ENCODE measurements around the gene NTNG2.
A peak's percentile ranks its signal among the peaks of the same experiment; 100 is the strongest.

Gene NTNG2

DNA sequence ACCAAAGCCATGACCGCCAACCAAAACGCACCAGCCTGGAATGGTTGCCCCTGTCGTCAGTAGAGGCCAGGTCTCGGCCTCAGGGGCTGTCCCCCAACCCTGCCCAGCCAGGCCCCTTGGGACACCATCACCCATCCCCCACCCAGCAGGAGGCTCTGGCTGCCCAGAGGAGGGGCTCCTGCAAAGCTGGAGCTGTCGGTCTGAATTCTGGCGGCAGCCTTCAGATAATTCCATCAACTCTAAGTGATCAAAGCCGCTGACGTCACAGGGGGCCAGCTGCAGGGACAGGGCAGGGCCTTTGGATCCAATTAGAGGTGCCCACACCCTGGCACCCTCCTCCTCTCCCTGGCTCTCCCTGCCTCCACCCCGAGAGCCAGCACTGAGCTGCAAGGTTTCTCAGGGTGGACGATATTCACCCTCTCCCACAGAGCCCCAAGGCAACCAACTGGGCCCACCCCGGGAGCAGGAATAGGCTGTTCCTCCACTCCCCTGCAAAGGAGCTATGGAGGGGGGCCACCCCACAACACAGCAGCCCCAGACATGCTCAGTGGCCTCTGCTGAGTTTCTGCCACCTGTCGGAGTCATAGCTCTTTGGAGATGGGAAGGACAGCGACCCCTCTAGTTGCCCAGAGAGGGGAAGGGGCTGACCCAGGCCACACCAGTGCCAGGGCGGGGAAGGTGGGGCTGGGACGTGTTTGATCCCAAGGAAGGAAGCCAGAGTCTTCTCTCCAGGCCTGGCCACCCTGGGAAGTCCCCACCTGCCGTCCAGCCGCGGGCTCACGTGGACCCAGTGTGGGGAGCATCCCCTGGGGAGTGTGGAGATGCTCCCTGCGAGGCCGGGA lies 78.4 kb downstream of the NTNG2 start:
- FAIRE-seq, result no peak
- TF ChIP-seq, protein P1, sequence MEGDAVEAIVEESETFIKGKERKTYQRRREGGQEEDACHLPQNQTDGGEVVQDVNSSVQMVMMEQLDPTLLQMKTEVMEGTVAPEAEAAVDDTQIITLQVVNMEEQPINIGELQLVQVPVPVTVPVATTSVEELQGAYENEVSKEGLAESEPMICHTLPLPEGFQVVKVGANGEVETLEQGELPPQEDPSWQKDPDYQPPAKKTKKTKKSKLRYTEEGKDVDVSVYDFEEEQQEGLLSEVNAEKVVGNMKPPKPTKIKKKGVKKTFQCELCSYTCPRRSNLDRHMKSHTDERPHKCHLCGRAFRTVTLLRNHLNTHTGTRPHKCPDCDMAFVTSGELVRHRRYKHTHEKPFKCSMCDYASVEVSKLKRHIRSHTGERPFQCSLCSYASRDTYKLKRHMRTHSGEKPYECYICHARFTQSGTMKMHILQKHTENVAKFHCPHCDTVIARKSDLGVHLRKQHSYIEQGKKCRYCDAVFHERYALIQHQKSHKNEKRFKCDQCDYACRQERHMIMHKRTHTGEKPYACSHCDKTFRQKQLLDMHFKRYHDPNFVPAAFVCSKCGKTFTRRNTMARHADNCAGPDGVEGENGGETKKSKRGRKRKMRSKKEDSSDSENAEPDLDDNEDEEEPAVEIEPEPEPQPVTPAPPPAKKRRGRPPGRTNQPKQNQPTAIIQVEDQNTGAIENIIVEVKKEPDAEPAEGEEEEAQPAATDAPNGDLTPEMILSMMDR (IDR thresholded peaks at IDR 0.05; ENCODE audit: insufficient read depth, missing control alignments), result no peak
- DNase-seq (ENCODE audit: insufficient read length, low spot score), result no peak

DNA sequence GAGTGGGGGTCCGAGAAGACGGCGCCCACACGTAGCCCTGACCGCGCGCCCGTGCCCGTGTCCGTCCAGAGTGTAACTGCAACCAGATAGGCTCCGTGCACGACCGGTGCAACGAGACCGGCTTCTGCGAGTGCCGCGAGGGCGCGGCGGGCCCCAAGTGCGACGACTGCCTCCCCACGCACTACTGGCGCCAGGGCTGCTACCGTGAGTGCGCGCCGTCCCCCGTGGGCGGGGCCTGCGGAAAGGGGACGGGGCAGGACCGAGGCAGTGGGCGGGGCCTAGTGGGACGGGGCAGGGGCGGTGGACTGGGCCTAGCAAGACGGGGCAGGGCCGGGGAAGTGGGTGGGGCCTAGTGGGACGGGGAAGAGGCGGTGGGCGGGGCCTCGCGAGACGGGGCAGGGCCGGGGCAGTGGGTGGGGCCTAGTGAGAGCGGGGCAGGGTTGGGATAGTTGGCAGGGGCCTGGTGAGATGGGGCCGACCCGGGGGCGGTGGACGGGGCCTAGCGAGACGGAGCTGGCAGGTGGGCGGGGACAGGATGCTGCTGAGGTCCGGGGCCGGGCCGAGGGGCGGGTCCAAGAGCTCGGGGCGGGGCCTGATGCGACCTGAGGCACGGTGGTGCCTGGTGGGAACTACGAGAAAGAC lies 79.1 kb downstream of the NTNG2 start:
- TF ChIP-seq, protein P1 (IDR thresholded peaks at IDR 0.05; ENCODE audit: insufficient read depth, missing control alignments), result no peak
- FAIRE-seq (no peak), DNase-seq (ENCODE audit: insufficient read length, low spot score) (peak; percentile 98)

DNA sequence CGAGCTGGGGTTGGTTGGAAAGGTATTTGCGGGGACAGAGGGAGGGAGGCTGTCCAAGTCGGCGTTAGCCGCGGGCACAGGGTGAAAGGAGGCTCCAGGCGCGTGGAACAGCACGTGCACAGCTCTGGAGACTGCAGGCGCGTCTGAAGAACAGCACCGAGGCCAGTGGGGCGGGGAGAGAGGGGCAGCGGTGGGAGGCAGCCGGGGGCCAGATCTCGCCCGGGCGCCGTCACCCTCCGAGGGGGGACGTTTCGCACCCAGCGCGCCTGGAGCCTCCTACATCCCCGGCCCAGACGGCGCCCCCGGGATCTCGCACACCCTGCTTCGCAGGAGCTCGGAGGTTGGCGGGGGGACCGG lies 79.6 kb downstream of the NTNG2 start:
- no peak for FAIRE-seq
- TF ChIP-seq, protein P1 (IDR thresholded peaks at IDR 0.05; ENCODE audit: insufficient read depth, missing control alignments), result no peak
- DNase-seq (ENCODE audit: insufficient read length, low spot score), result no peak

DNA sequence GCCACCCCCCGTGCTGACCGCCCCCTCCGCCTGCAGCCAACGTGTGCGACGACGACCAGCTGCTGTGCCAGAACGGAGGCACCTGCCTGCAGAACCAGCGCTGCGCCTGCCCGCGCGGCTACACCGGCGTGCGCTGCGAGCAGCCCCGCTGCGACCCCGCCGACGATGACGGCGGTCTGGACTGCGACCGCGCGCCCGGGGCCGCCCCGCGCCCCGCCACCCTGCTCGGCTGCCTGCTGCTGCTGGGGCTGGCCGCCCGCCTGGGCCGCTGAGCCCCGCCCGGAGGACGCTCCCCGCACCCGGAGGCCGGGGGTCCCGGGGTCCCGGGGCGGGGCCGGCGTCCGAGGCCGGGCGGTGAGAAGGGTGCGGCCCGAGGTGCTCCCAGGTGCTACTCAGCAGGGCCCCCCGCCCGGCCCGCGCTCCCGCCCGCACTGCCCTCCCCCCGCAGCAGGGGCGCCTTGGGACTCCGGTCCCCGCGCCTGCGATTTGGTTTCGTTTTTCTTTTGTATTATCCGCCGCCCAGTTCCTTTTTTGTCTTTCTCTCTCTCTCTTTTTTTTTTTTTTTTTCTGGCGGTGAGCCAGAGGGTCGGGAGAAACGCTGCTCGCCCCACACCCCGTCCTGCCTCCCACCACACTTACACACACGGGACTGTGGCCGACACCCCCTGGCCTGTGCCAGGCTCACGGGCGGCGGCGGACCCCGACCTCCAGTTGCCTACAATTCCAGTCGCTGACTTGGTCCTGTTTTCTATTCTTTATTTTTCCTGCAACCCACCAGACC lies 80.2 kb downstream of the NTNG2 start:
- TF ChIP-seq, protein P1 (IDR thresholded peaks at IDR 0.05; ENCODE audit: insufficient read depth, missing control alignments), result no peak
- FAIRE-seq (no peak), DNase-seq (ENCODE audit: insufficient read length, low spot score) (no peak)

DNA sequence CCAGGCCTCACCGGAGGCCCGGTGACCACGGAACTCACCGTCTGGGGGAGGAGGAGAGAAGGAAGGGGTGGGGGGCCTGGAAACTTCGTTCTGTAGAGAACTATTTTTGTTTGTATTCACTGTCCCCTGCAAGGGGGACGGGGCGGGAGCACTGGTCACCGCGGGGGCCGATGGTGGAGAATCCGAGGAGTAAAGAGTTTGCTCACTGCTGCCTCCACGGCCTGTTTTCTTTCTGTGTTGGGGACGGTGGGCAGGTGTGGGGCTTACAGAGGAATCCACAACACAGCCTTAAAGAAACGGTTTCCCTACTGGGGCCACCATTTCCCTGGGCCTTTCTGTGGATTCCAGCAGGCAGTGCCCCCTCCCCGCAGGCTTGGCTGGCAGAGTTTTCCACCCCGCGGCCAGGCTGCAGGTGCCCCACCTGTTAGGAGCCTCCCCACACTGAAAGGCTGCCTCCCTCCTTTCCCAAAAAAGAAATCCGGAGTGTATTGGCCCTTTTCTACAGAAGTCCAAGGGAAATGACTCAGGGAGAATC lies 80.8 kb downstream of the NTNG2 start:
- TF ChIP-seq, protein P1 (IDR thresholded peaks at IDR 0.05; ENCODE audit: insufficient read depth, missing control alignments), result no peak
- DNase-seq (ENCODE audit: insufficient read length, low spot score), result no peak
- FAIRE-seq, result no peak

DNA sequence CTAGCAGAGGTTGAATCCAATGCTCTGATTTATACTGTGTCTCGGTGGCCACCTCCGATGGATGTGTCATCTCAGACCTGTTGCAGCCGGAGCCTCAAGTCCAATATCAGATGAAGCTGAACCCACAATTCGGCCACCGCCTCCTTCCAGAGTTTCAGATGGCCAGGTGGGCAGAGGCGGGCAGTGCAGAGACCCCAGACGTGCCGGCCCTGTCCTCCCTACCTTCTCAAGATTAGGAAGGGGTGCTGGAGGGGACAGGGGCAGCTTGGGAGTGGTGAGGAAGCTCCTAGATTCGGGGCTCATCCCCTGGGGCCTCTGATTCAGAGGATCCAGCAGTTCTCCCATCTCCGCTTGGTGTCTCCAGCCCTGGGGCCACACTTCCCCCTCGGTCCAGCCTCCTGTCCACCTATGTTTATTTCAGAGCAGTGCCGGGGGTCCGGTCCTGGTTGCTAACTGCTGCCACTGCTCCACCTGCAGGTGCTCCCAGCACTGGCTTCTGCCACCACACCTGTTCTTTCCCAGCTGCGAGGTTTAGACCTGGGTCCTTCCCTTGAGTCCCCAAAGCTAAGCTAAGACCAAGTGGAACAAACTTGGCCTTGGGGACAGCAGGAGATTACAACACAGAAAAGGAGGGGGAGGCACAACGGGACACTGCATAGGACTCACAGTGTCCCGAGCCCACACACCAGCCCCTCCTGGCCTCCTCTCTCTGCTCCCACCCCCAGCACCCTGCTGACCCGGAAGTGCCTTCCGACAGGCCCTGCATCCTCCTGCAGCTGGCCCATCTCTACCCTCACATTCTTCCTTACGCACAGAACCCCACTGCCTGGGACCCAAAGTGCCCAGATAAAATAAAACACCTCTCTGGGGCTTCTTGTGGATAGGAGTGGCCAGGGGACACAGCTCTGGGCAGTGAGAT lies 81.6 kb downstream of the NTNG2 start:
- TF ChIP-seq, protein P1 (IDR thresholded peaks at IDR 0.05; ENCODE audit: insufficient read depth, missing control alignments), result no peak
- FAIRE-seq, result no peak
- DNase-seq (ENCODE audit: insufficient read length, low spot score), result no peak
